Measurements from ENCODE around the gene MYO1E.

Gene MYO1E

DNA sequence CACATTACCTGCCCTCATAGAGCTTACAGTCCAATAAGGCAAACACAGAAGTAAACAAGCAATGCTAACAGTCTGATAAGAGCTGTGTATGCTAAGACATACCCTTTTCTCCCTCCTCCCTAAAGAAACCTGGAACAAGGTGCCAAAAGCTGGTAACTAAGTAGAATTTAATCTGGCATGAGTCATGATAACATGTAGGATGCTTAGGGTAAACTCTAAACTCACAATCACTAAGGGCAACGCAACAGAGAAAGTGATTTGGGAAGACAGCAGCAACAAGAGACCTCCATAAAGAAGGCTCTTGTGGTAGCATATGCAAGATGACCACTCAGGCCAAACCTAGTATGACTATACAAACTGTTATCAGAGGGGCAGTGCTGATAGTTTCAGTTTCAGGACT is 55.5 kb downstream of the MYO1E start:
- TF ChIP-seq, protein P1, sequence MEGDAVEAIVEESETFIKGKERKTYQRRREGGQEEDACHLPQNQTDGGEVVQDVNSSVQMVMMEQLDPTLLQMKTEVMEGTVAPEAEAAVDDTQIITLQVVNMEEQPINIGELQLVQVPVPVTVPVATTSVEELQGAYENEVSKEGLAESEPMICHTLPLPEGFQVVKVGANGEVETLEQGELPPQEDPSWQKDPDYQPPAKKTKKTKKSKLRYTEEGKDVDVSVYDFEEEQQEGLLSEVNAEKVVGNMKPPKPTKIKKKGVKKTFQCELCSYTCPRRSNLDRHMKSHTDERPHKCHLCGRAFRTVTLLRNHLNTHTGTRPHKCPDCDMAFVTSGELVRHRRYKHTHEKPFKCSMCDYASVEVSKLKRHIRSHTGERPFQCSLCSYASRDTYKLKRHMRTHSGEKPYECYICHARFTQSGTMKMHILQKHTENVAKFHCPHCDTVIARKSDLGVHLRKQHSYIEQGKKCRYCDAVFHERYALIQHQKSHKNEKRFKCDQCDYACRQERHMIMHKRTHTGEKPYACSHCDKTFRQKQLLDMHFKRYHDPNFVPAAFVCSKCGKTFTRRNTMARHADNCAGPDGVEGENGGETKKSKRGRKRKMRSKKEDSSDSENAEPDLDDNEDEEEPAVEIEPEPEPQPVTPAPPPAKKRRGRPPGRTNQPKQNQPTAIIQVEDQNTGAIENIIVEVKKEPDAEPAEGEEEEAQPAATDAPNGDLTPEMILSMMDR (IDR thresholded peaks at IDR 0.05; ENCODE audit: insufficient read depth, low read length, poor library complexity, severe bottlenecking): no peak
- Histone ChIP-seq H3K27me3 (replicated peaks; ENCODE audit: control insufficient read depth, insufficient read depth, low read length) (no peaks in the 10 kb centered on the region), H3K4me3 (replicated peaks; ENCODE audit: low read depth, low read length) (no peak overlapping the region), H3K36me3 (ENCODE audit: control insufficient read depth, insufficient read depth, low read length) (peaks cover 3% of the 10 kb centered on the region; the same call in 1 of the 2 replicates)
- no peak for DNase-seq (ENCODE audit: extremely low read depth, insufficient read length)

DNA sequence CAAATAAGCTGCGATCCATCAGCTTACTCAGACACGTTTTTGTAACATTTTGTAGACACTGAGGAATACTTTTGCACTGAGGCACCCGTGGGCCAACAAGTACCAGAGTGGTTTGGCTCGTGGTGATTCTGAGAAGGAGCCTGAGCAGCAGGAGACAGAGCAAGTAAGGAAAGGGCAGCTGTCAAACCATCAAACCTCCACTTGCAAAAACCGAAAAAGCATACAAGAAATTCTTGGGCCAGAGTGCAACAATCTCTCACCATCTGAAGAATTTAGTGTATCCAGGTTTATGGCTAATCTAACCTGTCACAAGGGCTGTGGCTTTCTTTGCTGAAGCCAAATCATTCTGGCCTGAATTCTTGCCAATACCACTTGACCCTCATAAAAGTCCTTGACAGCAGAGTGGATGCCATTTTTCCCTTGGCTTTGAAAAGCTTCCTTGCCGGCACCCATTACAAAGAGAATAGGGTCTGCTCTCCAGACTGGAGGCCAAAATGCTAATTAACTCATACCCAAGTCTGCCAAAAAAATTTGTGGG is 56.7 kb downstream of the MYO1E start:
- DNase-seq (ENCODE audit: extremely low read depth, insufficient read length): no peak
- Histone ChIP-seq H3K36me3 (ENCODE audit: control insufficient read depth, insufficient read depth, low read length) (peaks cover 3% of the 10 kb centered on the region; the same call in 1 of the 2 replicates), H3K27me3 (replicated peaks; ENCODE audit: control insufficient read depth, insufficient read depth, low read length) (no peaks in the 10 kb centered on the region), H3K4me3 (replicated peaks; ENCODE audit: low read depth, low read length) (no peak overlapping the region)
- TF ChIP-seq, protein P1 (IDR thresholded peaks at IDR 0.05; ENCODE audit: insufficient read depth, low read length, poor library complexity, severe bottlenecking): no peak

GRCh38 chr15:59313641-59314332 is 58.9 kb downstream of the MYO1E start:
- TF ChIP-seq, protein P1 (IDR thresholded peaks at IDR 0.05; ENCODE audit: insufficient read depth, low read length, poor library complexity, severe bottlenecking): no peak
- peak overlapping the region; percentile 33; the same call in 1 of the 2 replicates for H3K4me3 ChIP-seq (replicated peaks; ENCODE audit: low read depth, low read length)
- H3K27me3 ChIP-seq (replicated peaks; ENCODE audit: control insufficient read depth, insufficient read depth, low read length): no peaks in the 10 kb centered on the region
- H3K36me3 ChIP-seq (ENCODE audit: control insufficient read depth, insufficient read depth, low read length): peaks cover 3% of the 10 kb centered on the region; the same call in 1 of the 2 replicates
- peak; percentile 59 for DNase-seq (ENCODE audit: extremely low read depth, insufficient read length)

DNA sequence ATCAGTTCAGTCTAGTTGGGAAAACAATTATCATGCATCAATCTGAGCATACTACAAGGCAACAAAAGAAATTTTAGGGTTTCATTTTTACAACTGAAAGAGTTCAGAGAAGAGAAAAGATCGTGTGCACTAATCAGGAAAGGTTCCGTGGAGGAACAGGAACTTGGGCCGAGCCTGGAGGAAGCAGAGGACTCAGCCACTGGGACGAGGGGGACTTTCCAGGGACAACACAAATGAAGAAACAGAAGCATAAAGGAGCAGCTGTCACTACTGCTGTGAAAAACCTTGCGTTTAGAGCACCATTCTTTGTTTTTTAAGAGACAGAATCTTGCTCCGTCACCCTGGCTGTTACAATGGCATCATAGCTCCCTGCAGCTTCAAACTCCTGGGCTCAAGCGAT is 60.5 kb downstream of the MYO1E start:
- TF ChIP-seq, protein P1 (IDR thresholded peaks at IDR 0.05; ENCODE audit: insufficient read depth, low read length, poor library complexity, severe bottlenecking): no peak
- Histone ChIP-seq H3K27me3 (replicated peaks; ENCODE audit: control insufficient read depth, insufficient read depth, low read length) (no peaks in the 10 kb centered on the region), H3K36me3 (ENCODE audit: control insufficient read depth, insufficient read depth, low read length) (no peaks in the 10 kb centered on the region), H3K4me3 (replicated peaks; ENCODE audit: low read depth, low read length) (0 out of 2 replicates have a peak overlapping the region, but pooled peaks have one; percentile 7)
- no peak for DNase-seq (ENCODE audit: extremely low read depth, insufficient read length)

DNA sequence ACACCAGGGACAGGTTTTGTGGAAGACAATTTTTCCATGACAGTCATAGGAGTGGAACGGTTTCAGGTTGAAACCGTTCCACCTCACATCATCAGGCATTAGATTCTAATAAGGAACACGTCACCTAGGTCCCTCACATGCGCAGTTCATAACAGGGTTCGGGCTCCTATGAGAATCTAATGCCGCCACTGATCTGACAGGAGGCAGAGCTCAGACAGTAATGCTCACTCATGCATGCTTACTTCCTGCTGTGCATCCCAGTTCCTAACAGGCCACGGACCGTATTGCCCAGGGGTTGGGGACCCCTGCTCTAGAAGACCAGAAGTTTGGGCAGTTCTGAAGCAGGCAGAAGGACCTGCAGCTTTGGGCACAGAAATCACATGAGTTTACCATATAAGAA is 61.5 kb downstream of the MYO1E start:
- no peak for DNase-seq (ENCODE audit: extremely low read depth, insufficient read length)
- Histone ChIP-seq H3K36me3 (ENCODE audit: control insufficient read depth, insufficient read depth, low read length) (no peaks in the 10 kb centered on the region), H3K4me3 (replicated peaks; ENCODE audit: low read depth, low read length) (no peak overlapping the region), H3K27me3 (replicated peaks; ENCODE audit: control insufficient read depth, insufficient read depth, low read length) (no peaks in the 10 kb centered on the region)
- TF ChIP-seq, protein P1 (IDR thresholded peaks at IDR 0.05; ENCODE audit: insufficient read depth, low read length, poor library complexity, severe bottlenecking): no peak
